Measurements from ENCODE around the gene CTRB1.

Gene CTRB1

GRCh38 chr16:75273054-75273925 lies 54.5 kb downstream of the CTRB1 start:
- DNase-seq = no peak

All from activated CD8-positive, alpha-beta memory T cell treated with anti-CD3 and anti-CD28 coated beads, Interleukin-2, amount 50 U/mL, for 4 hours (primary cell).